ENCODE data around the gene CACNA1C.

DNA sequence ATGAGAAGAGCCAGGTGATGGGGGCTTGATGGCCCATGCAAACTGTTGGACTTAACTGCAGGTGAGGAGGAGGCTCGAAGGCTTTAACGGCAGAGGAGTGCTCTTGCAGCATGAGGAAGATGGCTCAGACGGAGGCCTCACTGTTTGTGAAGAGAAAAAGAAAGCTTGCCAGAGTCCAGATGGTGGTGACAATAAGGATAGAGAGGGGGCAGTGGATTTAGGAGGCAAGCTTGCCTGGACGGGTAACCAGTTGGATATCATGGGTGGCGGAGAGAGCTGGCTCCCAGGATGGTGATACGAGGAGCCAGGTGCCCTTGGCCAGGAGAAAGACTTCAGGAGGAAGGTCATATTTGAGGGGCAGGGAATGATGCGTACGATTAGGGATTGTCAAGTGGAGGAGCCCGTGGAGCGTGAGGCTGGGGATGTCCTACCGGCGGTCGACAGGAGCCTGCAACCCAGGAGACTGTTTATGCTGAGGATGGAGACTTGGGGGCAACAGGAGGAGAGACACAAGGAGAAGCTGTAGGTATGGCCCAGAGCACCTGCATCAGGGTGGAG lies 71.8 kb downstream of the CACNA1C start:
- TF ChIP-seq, protein P1, sequence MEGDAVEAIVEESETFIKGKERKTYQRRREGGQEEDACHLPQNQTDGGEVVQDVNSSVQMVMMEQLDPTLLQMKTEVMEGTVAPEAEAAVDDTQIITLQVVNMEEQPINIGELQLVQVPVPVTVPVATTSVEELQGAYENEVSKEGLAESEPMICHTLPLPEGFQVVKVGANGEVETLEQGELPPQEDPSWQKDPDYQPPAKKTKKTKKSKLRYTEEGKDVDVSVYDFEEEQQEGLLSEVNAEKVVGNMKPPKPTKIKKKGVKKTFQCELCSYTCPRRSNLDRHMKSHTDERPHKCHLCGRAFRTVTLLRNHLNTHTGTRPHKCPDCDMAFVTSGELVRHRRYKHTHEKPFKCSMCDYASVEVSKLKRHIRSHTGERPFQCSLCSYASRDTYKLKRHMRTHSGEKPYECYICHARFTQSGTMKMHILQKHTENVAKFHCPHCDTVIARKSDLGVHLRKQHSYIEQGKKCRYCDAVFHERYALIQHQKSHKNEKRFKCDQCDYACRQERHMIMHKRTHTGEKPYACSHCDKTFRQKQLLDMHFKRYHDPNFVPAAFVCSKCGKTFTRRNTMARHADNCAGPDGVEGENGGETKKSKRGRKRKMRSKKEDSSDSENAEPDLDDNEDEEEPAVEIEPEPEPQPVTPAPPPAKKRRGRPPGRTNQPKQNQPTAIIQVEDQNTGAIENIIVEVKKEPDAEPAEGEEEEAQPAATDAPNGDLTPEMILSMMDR (IDR thresholded peaks at IDR 0.05) = no peak
- TF ChIP-seq POLR2A (IDR thresholded peaks at IDR 0.05) = no peak
